ENCODE results near the gene ATP5F1C.

GRCh38 chr10:7738536-7739407 lies 49.2 kb upstream of the ATP5F1C start:
- TF ChIP-seq CTCF (IDR thresholded peaks at IDR 0.05) = no peak
- TF ChIP-seq POLR2A (IDR thresholded peaks at IDR 0.05) = no peak
